WTC11 (cell line): ENCODE measurements around the gene SLC39A13. TPM values are rescaled to one million over a fixed set of nuclear protein-coding genes. Genes with fewer than 3 reads are reported as not detected.

ENCODE experiments used
- ATAC-seq: fragments of 200-7000 bp; cut with Tn5 transposase; 2 replicates; pipeline ENCODE4 v1.10.0; 2021; ENCODE audit warnings: mild to moderate bottlenecking, moderate library complexity
- CTCF ChIA-PET: fragments of 300-600 bp; sonication (Branson Sonifier 250); formaldehyde crosslinking; loops from one replicate; lab custom pipeline; 2021; ENCODE audit warnings: antibody characterized with exemption; lab: Charles Lee
- POLR2A ChIA-PET: fragments of 350-600 bp; sonication (Branson Sonifier 250); formaldehyde crosslinking; loops from one replicate; lab custom pipeline; 2021; ENCODE audit warnings: antibody characterized with exemption; lab: Charles Lee
- DNase-seq: peaks from one replicate; pipeline ENCODE4 v3.0.0; 2021; ENCODE audit warnings: low spot score
- H3K27ac Mint-ChIP-seq: 2 replicates; pipeline ENCODE4 v1.8.0; 2021; ENCODE audit warnings: mixed read lengths
- H3K27me3 Mint-ChIP-seq: 2 replicates; pipeline ENCODE4 v1.8.0; 2021; ENCODE audit warnings: low read depth, mild to moderate bottlenecking, moderate library complexity, mixed read lengths
- H3K36me3 Mint-ChIP-seq: 2 replicates; pipeline ENCODE4 v1.8.0; 2021; ENCODE audit warnings: mixed read lengths
- H3K4me1 Mint-ChIP-seq: 2 replicates; pipeline ENCODE4 v1.8.0; 2022; ENCODE audit warnings: mixed read lengths
- H3K4me3 Mint-ChIP-seq: 2 replicates; pipeline ENCODE4 v1.8.0; 2021; ENCODE audit warnings: mild to moderate bottlenecking, moderate library complexity, mixed read lengths
- H3K9me3 Mint-ChIP-seq: 2 replicates; pipeline ENCODE4 v1.8.0; 2021; ENCODE audit warnings: mixed read lengths
- CREB1 ChIP-seq: sonication (generic); formaldehyde crosslinking; IDR thresholded peaks from 2 replicates; pipeline ENCODE4 v1.8.0; 2023; ENCODE audit warnings: mild to moderate bottlenecking, missing genetic modification reagents
- ELF4 ChIP-seq: sonication (generic); formaldehyde crosslinking; IDR thresholded peaks from 2 replicates; pipeline ENCODE4 v1.8.1; 2022; ENCODE audit warnings: low read depth, mild to moderate bottlenecking, moderate library complexity, missing genetic modification reagents
- ESRRA ChIP-seq: sonication (generic); formaldehyde crosslinking; IDR thresholded peaks from 2 replicates; pipeline ENCODE4 v1.8.1; 2022; ENCODE audit warnings: mild to moderate bottlenecking, missing genetic modification reagents, borderline replicate concordance
- GABPB1 ChIP-seq: sonication (generic); formaldehyde crosslinking; IDR thresholded peaks from 2 replicates; pipeline ENCODE4 v1.8.1; 2023; ENCODE audit warnings: mild to moderate bottlenecking, missing genetic modification reagents
- SP1 ChIP-seq: sonication (generic); formaldehyde crosslinking; conservative IDR thresholded peaks from 2 replicates; pipeline ENCODE4 v1.8.1; 2022; ENCODE audit warnings: missing genetic modification reagents
- ZNF121 ChIP-seq: sonication (generic); formaldehyde crosslinking; IDR thresholded peaks from 2 replicates; pipeline ENCODE4 v1.8.0; 2023; ENCODE audit warnings: missing genetic modification reagents
- ZNF219 ChIP-seq: sonication (generic); formaldehyde crosslinking; IDR thresholded peaks from 2 replicates; pipeline ENCODE4 v1.8.0; 2023; ENCODE audit warnings: missing genetic modification reagents, mild to moderate bottlenecking, borderline replicate concordance
- ZNF396 ChIP-seq: fragments of 250-450 bp; sonication (Bioruptor Pico); IDR thresholded peaks from 2 replicates; pipeline ENCODE4 v1.8.0; 2021; ENCODE audit warnings: mild to moderate bottlenecking, moderate library complexity, borderline replicate concordance
- total RNA-seq: library from RNA; stranded (reverse); gene quantifications from 3 replicates; pipeline ENCODE4 v1.2.3, GENCODE V29; 2021
- TF ChIP-seq, protein P1 (sequence below): sonication (generic); formaldehyde crosslinking; IDR thresholded peaks from 2 replicates; pipeline ENCODE4 v1.8.0; 2023; ENCODE audit warnings: mild to moderate bottlenecking, missing genetic modification reagents
- TF ChIP-seq, protein P2 (sequence below): sonication (generic); formaldehyde crosslinking; IDR thresholded peaks from 2 replicates; pipeline ENCODE4 v1.8.1; 2023; ENCODE audit warnings: mild to moderate bottlenecking, missing genetic modification reagents, borderline replicate concordance
- TF ChIP-seq, protein P3 (sequence below): fragments of 250-450 bp; sonication (Bioruptor Pico); IDR thresholded peaks from 2 replicates; pipeline ENCODE4 v1.8.0; 2021; ENCODE audit warnings: mild to moderate bottlenecking
- TF ChIP-seq, protein P4 (sequence below): sonication (generic); formaldehyde crosslinking; IDR thresholded peaks from 2 replicates; pipeline ENCODE4 v1.8.1; 2022; ENCODE audit warnings: low read depth, mild to moderate bottlenecking, moderate library complexity, missing genetic modification reagents, borderline replicate concordance
- TF ChIP-seq, protein P5 (sequence below): fragments of 250-450 bp; sonication (Bioruptor Pico); IDR thresholded peaks from 2 replicates; pipeline ENCODE4 v1.9.0; 2021; ENCODE audit warnings: mild to moderate bottlenecking, borderline replicate concordance
- TF ChIP-seq, protein P6 (sequence below): sonication (generic); formaldehyde crosslinking; IDR thresholded peaks from 2 replicates; pipeline ENCODE4 v1.8.1; 2023; ENCODE audit warnings: mild to moderate bottlenecking, missing genetic modification reagents
- TF ChIP-seq, protein P7 (sequence below): sonication (generic); formaldehyde crosslinking; conservative IDR thresholded peaks from 2 replicates; pipeline ENCODE4 v1.8.1; 2023; ENCODE audit warnings: mild to moderate bottlenecking, low read depth, missing genetic modification reagents, moderate library complexity

The SLC39A13 gene
- total RNA-seq, 1 experiment from 2014 or later: 38.2 TPM

DNA sequence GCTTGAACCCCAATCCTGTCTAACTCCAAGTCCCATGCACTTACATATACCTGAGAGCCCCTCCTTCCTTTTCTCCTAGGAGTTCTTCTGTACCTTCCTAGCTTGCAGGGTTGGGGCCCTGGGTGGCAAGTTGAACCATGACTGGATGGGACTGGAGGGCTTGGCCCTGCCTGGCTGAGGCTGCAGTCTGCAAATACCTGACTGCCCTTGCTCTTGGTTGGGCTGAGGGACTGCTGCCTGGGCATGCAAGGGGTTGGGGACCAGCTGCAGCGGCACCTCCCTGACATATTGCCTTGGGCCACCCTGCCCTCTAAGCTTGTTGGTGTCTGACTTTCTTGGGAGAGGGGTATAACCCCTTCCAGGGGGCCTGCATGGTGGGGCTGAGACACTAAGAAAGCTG is 9.8 kb upstream of the SLC39A13 start (continued):
- TF ChIP-seq ZNF219 (CRISPR knock-in tag) (no peak), ESRRA (CRISPR knock-in tag) (no peak), ELF4 (CRISPR knock-in tag) (no peak), ZNF396 (CRISPR knock-in tag) (no peak)

DNA sequence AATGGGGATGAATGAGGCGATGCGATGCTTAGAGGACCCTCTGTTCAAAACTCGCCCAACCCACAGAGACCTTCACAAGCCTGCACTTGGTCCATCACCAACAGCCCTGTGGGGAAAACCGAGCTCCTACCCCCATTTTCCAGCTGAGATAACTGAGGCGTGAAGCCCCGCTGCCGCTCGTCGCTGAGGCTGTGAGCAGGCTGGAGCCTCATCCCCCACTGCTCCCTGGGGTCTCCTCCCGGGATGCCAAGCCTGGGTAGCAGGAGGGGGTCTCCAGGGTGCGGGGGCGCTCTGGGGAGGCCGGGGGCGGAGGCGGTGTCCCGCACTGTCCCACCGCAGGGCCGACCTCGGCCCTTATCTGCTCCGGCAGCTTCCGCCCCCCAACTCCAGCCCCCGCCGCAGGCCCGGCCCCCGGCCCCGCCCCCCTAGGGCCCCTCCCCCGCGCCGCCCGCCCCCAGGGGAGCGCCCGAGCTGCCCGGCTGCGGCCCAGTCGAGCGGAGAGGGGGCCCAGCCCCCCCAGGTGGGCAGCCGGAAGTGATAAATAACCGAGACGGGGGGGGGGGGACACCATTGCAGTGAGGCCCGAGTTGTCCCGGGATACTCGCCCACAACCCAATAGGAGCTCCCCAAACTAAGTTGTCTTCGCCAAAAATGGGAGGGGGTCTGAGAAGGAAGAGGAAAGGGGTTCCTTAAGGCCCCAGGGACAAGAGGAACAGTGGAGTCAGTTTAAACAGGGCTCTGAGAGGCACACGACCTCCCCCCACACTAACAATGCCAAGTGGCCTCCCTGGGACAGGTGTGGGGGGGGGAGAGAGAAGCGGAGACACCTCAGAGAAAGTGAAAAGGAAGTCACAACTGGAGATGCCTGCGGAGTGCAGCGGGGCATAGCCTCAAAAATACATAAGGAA is 8.3 kb upstream of the SLC39A13 start:
- DNase-seq (peak; percentile 46), ATAC-seq (peak; percentile 69)
- Mint-ChIP-seq H3K4me1 (peaks cover 31% of the 10 kb centered on the region), H3K36me3 (no peaks in the 10 kb centered on the region), H3K4me3 (peak overlapping the region; percentile 79), H3K9me3 (no peaks in the 10 kb centered on the region), H3K27ac (peak overlapping the region; percentile 97), H3K27me3 (no peaks in the 10 kb centered on the region)
- CTCF ChIA-PET: interaction anchor here (0.9 to 3.3 kb wide), 10 partner anchors 9 to 487 kb away, joined by 3 to 20 read pairs (median 5); no protein-coding TSS in a partner anchor
- POLR2A ChIA-PET: interaction anchor here (0.6 to 1.5 kb wide), 7 partner anchors 17 to 579 kb away, joined by 3 to 10 read pairs (median 5); partner anchors contain the start of gene NR1H3
- TF ChIP-seq, protein P1, sequence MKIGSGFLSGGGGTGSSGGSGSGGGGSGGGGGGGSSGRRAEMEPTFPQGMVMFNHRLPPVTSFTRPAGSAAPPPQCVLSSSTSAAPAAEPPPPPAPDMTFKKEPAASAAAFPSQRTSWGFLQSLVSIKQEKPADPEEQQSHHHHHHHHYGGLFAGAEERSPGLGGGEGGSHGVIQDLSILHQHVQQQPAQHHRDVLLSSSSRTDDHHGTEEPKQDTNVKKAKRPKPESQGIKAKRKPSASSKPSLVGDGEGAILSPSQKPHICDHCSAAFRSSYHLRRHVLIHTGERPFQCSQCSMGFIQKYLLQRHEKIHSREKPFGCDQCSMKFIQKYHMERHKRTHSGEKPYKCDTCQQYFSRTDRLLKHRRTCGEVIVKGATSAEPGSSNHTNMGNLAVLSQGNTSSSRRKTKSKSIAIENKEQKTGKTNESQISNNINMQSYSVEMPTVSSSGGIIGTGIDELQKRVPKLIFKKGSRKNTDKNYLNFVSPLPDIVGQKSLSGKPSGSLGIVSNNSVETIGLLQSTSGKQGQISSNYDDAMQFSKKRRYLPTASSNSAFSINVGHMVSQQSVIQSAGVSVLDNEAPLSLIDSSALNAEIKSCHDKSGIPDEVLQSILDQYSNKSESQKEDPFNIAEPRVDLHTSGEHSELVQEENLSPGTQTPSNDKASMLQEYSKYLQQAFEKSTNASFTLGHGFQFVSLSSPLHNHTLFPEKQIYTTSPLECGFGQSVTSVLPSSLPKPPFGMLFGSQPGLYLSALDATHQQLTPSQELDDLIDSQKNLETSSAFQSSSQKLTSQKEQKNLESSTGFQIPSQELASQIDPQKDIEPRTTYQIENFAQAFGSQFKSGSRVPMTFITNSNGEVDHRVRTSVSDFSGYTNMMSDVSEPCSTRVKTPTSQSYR (CRISPR knock-in tag): 0 out of 2 replicates have a peak, but pooled peaks have one; percentile 17
- TF ChIP-seq GABPB1 (CRISPR knock-in tag): no peak
- TF ChIP-seq, protein P2, sequence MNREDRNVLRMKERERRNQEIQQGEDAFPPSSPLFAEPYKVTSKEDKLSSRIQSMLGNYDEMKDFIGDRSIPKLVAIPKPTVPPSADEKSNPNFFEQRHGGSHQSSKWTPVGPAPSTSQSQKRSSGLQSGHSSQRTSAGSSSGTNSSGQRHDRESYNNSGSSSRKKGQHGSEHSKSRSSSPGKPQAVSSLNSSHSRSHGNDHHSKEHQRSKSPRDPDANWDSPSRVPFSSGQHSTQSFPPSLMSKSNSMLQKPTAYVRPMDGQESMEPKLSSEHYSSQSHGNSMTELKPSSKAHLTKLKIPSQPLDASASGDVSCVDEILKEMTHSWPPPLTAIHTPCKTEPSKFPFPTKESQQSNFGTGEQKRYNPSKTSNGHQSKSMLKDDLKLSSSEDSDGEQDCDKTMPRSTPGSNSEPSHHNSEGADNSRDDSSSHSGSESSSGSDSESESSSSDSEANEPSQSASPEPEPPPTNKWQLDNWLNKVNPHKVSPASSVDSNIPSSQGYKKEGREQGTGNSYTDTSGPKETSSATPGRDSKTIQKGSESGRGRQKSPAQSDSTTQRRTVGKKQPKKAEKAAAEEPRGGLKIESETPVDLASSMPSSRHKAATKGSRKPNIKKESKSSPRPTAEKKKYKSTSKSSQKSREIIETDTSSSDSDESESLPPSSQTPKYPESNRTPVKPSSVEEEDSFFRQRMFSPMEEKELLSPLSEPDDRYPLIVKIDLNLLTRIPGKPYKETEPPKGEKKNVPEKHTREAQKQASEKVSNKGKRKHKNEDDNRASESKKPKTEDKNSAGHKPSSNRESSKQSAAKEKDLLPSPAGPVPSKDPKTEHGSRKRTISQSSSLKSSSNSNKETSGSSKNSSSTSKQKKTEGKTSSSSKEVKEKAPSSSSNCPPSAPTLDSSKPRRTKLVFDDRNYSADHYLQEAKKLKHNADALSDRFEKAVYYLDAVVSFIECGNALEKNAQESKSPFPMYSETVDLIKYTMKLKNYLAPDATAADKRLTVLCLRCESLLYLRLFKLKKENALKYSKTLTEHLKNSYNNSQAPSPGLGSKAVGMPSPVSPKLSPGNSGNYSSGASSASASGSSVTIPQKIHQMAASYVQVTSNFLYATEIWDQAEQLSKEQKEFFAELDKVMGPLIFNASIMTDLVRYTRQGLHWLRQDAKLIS (CRISPR knock-in tag): no peak
- TF ChIP-seq, protein P3, sequence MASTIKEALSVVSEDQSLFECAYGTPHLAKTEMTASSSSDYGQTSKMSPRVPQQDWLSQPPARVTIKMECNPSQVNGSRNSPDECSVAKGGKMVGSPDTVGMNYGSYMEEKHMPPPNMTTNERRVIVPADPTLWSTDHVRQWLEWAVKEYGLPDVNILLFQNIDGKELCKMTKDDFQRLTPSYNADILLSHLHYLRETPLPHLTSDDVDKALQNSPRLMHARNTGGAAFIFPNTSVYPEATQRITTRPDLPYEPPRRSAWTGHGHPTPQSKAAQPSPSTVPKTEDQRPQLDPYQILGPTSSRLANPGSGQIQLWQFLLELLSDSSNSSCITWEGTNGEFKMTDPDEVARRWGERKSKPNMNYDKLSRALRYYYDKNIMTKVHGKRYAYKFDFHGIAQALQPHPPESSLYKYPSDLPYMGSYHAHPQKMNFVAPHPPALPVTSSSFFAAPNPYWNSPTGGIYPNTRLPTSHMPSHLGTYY: no peak
- TF ChIP-seq SP1 (CRISPR knock-in tag): no peak
- TF ChIP-seq, protein P4, sequence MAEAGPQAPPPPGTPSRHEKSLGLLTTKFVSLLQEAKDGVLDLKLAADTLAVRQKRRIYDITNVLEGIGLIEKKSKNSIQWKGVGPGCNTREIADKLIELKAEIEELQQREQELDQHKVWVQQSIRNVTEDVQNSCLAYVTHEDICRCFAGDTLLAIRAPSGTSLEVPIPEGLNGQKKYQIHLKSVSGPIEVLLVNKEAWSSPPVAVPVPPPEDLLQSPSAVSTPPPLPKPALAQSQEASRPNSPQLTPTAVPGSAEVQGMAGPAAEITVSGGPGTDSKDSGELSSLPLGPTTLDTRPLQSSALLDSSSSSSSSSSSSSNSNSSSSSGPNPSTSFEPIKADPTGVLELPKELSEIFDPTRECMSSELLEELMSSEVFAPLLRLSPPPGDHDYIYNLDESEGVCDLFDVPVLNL (CRISPR knock-in tag): no peak
- TF ChIP-seq, protein P5, sequence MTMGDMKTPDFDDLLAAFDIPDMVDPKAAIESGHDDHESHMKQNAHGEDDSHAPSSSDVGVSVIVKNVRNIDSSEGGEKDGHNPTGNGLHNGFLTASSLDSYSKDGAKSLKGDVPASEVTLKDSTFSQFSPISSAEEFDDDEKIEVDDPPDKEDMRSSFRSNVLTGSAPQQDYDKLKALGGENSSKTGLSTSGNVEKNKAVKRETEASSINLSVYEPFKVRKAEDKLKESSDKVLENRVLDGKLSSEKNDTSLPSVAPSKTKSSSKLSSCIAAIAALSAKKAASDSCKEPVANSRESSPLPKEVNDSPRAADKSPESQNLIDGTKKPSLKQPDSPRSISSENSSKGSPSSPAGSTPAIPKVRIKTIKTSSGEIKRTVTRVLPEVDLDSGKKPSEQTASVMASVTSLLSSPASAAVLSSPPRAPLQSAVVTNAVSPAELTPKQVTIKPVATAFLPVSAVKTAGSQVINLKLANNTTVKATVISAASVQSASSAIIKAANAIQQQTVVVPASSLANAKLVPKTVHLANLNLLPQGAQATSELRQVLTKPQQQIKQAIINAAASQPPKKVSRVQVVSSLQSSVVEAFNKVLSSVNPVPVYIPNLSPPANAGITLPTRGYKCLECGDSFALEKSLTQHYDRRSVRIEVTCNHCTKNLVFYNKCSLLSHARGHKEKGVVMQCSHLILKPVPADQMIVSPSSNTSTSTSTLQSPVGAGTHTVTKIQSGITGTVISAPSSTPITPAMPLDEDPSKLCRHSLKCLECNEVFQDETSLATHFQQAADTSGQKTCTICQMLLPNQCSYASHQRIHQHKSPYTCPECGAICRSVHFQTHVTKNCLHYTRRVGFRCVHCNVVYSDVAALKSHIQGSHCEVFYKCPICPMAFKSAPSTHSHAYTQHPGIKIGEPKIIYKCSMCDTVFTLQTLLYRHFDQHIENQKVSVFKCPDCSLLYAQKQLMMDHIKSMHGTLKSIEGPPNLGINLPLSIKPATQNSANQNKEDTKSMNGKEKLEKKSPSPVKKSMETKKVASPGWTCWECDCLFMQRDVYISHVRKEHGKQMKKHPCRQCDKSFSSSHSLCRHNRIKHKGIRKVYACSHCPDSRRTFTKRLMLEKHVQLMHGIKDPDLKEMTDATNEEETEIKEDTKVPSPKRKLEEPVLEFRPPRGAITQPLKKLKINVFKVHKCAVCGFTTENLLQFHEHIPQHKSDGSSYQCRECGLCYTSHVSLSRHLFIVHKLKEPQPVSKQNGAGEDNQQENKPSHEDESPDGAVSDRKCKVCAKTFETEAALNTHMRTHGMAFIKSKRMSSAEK (CRISPR knock-in tag): no peak
- TF ChIP-seq ZNF121 (CRISPR knock-in tag): peak; percentile 73; the same call in 1 of the 2 replicates
- TF ChIP-seq, protein P6, sequence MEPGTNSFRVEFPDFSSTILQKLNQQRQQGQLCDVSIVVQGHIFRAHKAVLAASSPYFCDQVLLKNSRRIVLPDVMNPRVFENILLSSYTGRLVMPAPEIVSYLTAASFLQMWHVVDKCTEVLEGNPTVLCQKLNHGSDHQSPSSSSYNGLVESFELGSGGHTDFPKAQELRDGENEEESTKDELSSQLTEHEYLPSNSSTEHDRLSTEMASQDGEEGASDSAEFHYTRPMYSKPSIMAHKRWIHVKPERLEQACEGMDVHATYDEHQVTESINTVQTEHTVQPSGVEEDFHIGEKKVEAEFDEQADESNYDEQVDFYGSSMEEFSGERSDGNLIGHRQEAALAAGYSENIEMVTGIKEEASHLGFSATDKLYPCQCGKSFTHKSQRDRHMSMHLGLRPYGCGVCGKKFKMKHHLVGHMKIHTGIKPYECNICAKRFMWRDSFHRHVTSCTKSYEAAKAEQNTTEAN (CRISPR knock-in tag): no peak
- TF ChIP-seq CREB1 (CRISPR knock-in tag): no peak
- TF ChIP-seq, protein P7, sequence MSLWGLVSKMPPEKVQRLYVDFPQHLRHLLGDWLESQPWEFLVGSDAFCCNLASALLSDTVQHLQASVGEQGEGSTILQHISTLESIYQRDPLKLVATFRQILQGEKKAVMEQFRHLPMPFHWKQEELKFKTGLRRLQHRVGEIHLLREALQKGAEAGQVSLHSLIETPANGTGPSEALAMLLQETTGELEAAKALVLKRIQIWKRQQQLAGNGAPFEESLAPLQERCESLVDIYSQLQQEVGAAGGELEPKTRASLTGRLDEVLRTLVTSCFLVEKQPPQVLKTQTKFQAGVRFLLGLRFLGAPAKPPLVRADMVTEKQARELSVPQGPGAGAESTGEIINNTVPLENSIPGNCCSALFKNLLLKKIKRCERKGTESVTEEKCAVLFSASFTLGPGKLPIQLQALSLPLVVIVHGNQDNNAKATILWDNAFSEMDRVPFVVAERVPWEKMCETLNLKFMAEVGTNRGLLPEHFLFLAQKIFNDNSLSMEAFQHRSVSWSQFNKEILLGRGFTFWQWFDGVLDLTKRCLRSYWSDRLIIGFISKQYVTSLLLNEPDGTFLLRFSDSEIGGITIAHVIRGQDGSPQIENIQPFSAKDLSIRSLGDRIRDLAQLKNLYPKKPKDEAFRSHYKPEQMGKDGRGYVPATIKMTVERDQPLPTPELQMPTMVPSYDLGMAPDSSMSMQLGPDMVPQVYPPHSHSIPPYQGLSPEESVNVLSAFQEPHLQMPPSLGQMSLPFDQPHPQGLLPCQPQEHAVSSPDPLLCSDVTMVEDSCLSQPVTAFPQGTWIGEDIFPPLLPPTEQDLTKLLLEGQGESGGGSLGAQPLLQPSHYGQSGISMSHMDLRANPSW (CRISPR knock-in tag): no peak
